HEK293 (cell line): Measurements from ENCODE around the gene CFAP221.

Experiments used
- CTCF ChIA-PET: fragments of 350-600 bp; formaldehyde crosslinking; extraction: SDS; loops from one replicate; lab custom pipeline; 2021; ENCODE audit warnings: antibody characterized with exemption; lab: Yijun Ruan, JAX
- POLR2A ChIA-PET: fragments of 300-600 bp; formaldehyde crosslinking; extraction: SDS; loops from one replicate; lab custom pipeline; 2020; ENCODE audit warnings: antibody characterized with exemption, inconsistent platforms; lab: Yijun Ruan, JAX
- H3K27ac ChIP-seq: fragments of 200-500 bp; sonication (Bioruptor generic); 2 replicates; pipeline ENCODE4 v1.5.1; 2014; ENCODE audit warnings: low read depth, low read length, control low read depth, inconsistent platforms; ENCODE audit errors: extremely low read depth
- H3K36me3 ChIP-seq, 2 experiments: fragments of 200-500 bp in 1 of 2; sonication (Bioruptor generic) in 1 of 2; 1 replicate in 1 of 2; 2 replicates in 1 of 2; pipeline ENCODE4 v1.5.1; 2014 to 2017; ENCODE audit warnings: inconsistent platforms in 2 of 2, low read length in 2 of 2; ENCODE audit not compliant: control insufficient read depth in 2 of 2, insufficient read depth in 1 of 2
- H3K4me1 ChIP-seq: fragments of 200-500 bp; sonication (Bioruptor generic); 2 replicates; pipeline ENCODE4 v1.5.1; 2014; ENCODE audit warnings: mild to moderate bottlenecking, low read length, inconsistent platforms; ENCODE audit not compliant: control insufficient read depth, insufficient read depth
- H3K4me3 ChIP-seq: 2 replicates; pipeline ENCODE4 v1.5.1; 2011; ENCODE audit warnings: low read depth, mild to moderate bottlenecking, control low read depth, low read length, moderate library complexity
- H3K9me3 ChIP-seq: fragments of 200-500 bp; sonication (Bioruptor generic); 2 replicates; pipeline ENCODE4 v1.5.1; 2014; ENCODE audit warnings: low read depth, low read length, inconsistent platforms; ENCODE audit not compliant: control insufficient read depth, insufficient read depth
- EGR2 ChIP-seq: fragments of 450-650 bp; formaldehyde crosslinking; IDR thresholded peaks from 2 replicates; pipeline ENCODE4 v1.5.1; 2016; ENCODE audit warnings: low read depth, missing biosample characterization, missing genetic modification characterization
- GLIS1 ChIP-seq: fragments of 450-650 bp; formaldehyde crosslinking; IDR thresholded peaks from 2 replicates; pipeline ENCODE4 v1.5.1; 2016; ENCODE audit warnings: missing biosample characterization, missing genetic modification characterization
- GLIS2 ChIP-seq: fragments of 450-650 bp; formaldehyde crosslinking; IDR thresholded peaks from 2 replicates; pipeline ENCODE4 v1.5.1; 2016; ENCODE audit warnings: missing biosample characterization, missing genetic modification characterization
- WT1 ChIP-seq: fragments of 450-650 bp; formaldehyde crosslinking; IDR thresholded peaks from 2 replicates; pipeline ENCODE4 v1.5.1; 2016; ENCODE audit warnings: missing biosample characterization, missing genetic modification characterization
- ZFP3 ChIP-seq: fragments of 450-650 bp; formaldehyde crosslinking; IDR thresholded peaks from 2 replicates; pipeline ENCODE4 v1.5.1; 2016; ENCODE audit warnings: low read depth, missing biosample characterization, missing genetic modification characterization
- ZFP41 ChIP-seq: fragments of 450-650 bp; formaldehyde crosslinking; IDR thresholded peaks from 2 replicates; pipeline ENCODE4 v1.5.1; 2016; ENCODE audit warnings: missing biosample characterization, missing genetic modification characterization, borderline replicate concordance
- ZIC2 ChIP-seq: fragments of 450-650 bp; formaldehyde crosslinking; IDR thresholded peaks from 2 replicates; pipeline ENCODE4 v1.5.1; 2016; ENCODE audit warnings: missing biosample characterization, missing genetic modification characterization
- ZNF112 ChIP-seq: fragments of 450-650 bp; formaldehyde crosslinking; IDR thresholded peaks from 2 replicates; pipeline ENCODE4 v1.5.0; 2017; ENCODE audit warnings: missing biosample characterization, missing genetic modification characterization
- ZNF335 ChIP-seq: fragments of 450-650 bp; formaldehyde crosslinking; conservative IDR thresholded peaks from 2 replicates; pipeline ENCODE4 v1.5.1; 2016; ENCODE audit warnings: missing biosample characterization, missing genetic modification characterization
- ZNF629 ChIP-seq: fragments of 450-650 bp; formaldehyde crosslinking; IDR thresholded peaks from 2 replicates; pipeline ENCODE4 v1.5.1; 2017; ENCODE audit warnings: missing biosample characterization, missing genetic modification characterization
- TF ChIP-seq, protein P1 (sequence below): fragments of 450-650 bp; formaldehyde crosslinking; IDR thresholded peaks from 2 replicates; pipeline ENCODE4 v1.5.1; 2016; ENCODE audit warnings: missing biosample characterization, missing genetic modification characterization
- TF ChIP-seq, protein P2 (sequence below): fragments of 450-650 bp; formaldehyde crosslinking; IDR thresholded peaks from 2 replicates; pipeline ENCODE4 v1.5.1; 2016; ENCODE audit warnings: missing biosample characterization, missing genetic modification characterization
- TF ChIP-seq, protein P3 (sequence below): fragments of 450-650 bp; formaldehyde crosslinking; IDR thresholded peaks from 2 replicates; pipeline ENCODE4 v1.5.1; 2017; ENCODE audit warnings: missing biosample characterization, missing genetic modification characterization
- TF ChIP-seq, protein P4 (sequence below): fragments of 450-650 bp; formaldehyde crosslinking; IDR thresholded peaks from 2 replicates; pipeline ENCODE4 v1.5.1; 2017; ENCODE audit warnings: missing biosample characterization, missing genetic modification characterization
- TF ChIP-seq, protein P5 (sequence below): fragments of 450-650 bp; formaldehyde crosslinking; IDR thresholded peaks from 2 replicates; pipeline ENCODE4 v1.5.1; 2016; ENCODE audit warnings: missing biosample characterization, missing genetic modification characterization, borderline replicate concordance
- TF ChIP-seq, protein P6 (sequence below): fragments of 450-650 bp; formaldehyde crosslinking; IDR thresholded peaks from 2 replicates; pipeline ENCODE4 v1.5.1; 2017; ENCODE audit warnings: missing biosample characterization, missing genetic modification characterization
- TF ChIP-seq, protein P7 (sequence below): fragments of 450-650 bp; formaldehyde crosslinking; IDR thresholded peaks from 2 replicates; pipeline ENCODE4; 2016; ENCODE audit warnings: missing biosample characterization, missing genetic modification characterization

Gene CFAP221

DNA sequence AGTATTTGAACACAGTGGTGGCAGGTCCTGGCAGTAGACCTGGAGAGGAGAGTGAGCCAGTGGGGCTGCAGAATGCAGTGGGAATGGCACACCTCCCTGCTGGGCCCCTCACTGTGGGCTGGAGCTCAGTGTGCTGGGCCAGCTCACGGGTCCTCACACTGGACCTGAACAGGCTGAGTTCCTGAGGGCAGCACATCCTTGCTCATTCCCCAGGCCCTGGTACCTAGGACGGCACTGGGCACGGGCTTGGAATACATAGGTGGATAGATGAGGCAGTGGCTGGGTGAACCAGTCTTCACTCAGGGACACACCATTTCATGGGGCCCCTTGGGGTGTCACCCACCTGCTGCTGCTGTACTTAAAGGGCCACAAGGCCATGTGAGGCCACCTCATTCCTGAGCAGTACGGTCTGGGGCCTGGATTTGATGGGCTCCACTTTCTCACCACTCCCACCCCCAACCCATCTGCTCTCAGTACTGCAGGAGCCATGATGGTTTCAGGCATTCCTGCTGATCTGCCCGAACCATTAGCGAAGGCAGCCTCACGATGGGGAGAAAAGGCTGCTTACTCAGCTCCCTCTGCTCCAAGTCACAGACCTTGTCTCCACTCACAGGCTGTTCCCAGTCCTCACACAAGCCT is 138.9 kb downstream of the CFAP221 start:
- ChIA-PET POLR2A (no interaction called here), CTCF (interaction anchor here (1.2 to 1.9 kb wide), 2 partner anchors 20 to 492 kb away, joined by 5 read pairs; no protein-coding TSS in a partner anchor)
- no peaks in the 10 kb centered on the region for H3K9me3 ChIP-seq
- TF ChIP-seq ZNF335 (0 out of 2 replicates have a peak, but pooled peaks have one; percentile 17), ZNF112 (tag by site-specific recombination) (no peak), ZIC2 (tag by site-specific recombination) (peak; percentile 36), ZFP3 (tag by site-specific recombination) (no peak)
- TF ChIP-seq, protein P1, sequence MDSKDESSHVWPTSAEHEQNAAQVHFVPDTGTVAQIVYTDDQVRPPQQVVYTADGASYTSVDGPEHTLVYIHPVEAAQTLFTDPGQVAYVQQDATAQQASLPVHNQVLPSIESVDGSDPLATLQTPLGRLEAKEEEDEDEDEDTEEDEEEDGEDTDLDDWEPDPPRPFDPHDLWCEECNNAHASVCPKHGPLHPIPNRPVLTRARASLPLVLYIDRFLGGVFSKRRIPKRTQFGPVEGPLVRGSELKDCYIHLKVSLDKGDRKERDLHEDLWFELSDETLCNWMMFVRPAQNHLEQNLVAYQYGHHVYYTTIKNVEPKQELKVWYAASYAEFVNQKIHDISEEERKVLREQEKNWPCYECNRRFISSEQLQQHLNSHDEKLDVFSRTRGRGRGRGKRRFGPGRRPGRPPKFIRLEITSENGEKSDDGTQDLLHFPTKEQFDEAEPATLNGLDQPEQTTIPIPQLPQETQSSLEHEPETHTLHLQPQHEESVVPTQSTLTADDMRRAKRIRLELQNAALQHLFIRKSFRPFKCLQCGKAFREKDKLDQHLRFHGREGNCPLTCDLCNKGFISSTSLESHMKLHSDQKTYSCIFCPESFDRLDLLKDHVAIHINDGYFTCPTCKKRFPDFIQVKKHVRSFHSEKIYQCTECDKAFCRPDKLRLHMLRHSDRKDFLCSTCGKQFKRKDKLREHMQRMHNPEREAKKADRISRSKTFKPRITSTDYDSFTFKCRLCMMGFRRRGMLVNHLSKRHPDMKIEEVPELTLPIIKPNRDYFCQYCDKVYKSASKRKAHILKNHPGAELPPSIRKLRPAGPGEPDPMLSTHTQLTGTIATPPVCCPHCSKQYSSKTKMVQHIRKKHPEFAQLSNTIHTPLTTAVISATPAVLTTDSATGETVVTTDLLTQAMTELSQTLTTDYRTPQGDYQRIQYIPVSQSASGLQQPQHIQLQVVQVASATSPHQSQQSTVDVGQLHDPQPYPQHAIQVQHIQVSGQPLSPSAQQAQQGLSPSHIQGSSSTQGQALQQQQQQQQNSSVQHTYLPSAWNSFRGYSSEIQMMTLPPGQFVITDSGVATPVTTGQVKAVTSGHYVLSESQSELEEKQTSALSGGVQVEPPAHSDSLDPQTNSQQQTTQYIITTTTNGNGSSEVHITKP: peak; percentile 15; the same call in 1 of the 2 replicates
- H3K4me1 ChIP-seq: peaks cover 5% of the 10 kb centered on the region
- no peak overlapping the region for H3K27ac ChIP-seq
- peaks cover 3 to 25% of the 10 kb centered on the region in 2 experiments; a peak in 2 of 3 replicates for H3K36me3 ChIP-seq
- no peak overlapping the region for H3K4me3 ChIP-seq

DNA sequence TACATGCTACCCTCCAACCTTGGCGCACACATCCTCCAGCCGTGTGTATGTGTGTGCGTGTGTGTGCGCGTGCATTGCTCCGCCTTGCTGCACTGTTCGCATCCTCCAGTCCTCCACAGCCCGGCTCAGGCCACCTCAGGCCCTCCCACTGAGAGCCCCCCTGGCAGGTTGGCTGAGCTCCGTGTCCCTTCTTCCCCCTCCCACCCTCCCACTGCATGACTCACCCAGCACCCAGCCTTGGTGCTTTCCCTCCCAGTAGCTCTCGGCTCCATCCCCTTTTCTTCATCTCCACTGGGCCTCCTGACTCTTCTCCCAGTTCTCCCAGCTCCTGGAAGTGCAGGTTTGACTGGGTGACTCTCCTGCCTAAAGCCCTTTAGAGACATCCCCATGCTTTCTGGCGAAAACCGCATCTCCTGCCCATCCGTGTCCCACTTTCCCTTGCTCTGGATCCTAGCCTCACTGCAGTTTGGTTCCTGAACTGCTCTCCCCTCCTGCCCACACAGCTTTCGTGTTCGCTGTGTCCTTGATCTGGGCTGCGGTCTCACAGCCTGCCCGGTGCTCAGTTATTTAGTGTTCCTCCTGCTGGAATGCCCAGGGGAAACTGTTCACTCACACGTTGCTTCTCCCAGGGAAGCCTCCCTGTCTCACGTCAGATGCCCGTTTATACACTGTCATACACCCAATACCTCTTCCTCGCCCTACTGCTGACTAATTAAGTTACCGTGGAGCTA is 139.6 kb downstream of the CFAP221 start:
- peaks cover 4% of the 10 kb centered on the region for H3K4me1 ChIP-seq
- peaks cover 3 to 25% of the 10 kb centered on the region in 2 experiments; a peak in 2 of 3 replicates for H3K36me3 ChIP-seq
- H3K9me3 ChIP-seq: no peaks in the 10 kb centered on the region
- H3K4me3 ChIP-seq: no peak overlapping the region
- ChIA-PET CTCF (interaction anchor here (0.7 to 1.9 kb wide), 4 partner anchors 12 to 493 kb away, joined by 3 to 5 read pairs (median 4); no protein-coding TSS in a partner anchor), POLR2A (interaction anchor here (0.6 to 0.7 kb wide), 2 partner anchors 79 to 533 kb away, joined by 3 to 4 read pairs; no protein-coding TSS in a partner anchor)
- no peak overlapping the region for H3K27ac ChIP-seq
- TF ChIP-seq ZFP41 (tag by site-specific recombination) (no peak), GLIS2 (tag by site-specific recombination) (peak; percentile 62), GLIS1 (peak; percentile 85), ZNF629 (tag by site-specific recombination) (no peak), EGR2 (tag by site-specific recombination) (no peak), WT1 (no peak)
- TF ChIP-seq, protein P2, sequence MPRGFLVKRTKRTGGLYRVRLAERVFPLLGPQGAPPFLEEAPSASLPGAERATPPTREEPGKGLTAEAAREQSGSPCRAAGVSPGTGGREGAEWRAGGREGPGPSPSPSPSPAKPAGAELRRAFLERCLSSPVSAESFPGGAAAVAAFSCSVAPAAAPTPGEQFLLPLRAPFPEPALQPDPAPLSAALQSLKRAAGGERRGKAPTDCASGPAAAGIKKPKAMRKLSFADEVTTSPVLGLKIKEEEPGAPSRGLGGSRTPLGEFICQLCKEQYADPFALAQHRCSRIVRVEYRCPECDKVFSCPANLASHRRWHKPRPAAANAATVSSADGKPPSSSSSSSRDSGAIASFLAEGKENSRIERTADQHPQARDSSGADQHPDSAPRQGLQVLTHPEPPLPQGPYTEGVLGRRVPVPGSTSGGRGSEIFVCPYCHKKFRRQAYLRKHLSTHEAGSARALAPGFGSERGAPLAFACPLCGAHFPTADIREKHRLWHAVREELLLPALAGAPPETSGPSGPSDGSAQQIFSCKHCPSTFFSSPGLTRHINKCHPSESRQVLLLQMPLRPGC (tag by site-specific recombination): no peak
- TF ChIP-seq, protein P3, sequence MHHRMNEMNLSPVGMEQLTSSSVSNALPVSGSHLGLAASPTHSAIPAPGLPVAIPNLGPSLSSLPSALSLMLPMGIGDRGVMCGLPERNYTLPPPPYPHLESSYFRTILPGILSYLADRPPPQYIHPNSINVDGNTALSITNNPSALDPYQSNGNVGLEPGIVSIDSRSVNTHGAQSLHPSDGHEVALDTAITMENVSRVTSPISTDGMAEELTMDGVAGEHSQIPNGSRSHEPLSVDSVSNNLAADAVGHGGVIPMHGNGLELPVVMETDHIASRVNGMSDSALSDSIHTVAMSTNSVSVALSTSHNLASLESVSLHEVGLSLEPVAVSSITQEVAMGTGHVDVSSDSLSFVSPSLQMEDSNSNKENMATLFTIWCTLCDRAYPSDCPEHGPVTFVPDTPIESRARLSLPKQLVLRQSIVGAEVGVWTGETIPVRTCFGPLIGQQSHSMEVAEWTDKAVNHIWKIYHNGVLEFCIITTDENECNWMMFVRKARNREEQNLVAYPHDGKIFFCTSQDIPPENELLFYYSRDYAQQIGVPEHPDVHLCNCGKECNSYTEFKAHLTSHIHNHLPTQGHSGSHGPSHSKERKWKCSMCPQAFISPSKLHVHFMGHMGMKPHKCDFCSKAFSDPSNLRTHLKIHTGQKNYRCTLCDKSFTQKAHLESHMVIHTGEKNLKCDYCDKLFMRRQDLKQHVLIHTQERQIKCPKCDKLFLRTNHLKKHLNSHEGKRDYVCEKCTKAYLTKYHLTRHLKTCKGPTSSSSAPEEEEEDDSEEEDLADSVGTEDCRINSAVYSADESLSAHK: no peak
- TF ChIP-seq, protein P4, sequence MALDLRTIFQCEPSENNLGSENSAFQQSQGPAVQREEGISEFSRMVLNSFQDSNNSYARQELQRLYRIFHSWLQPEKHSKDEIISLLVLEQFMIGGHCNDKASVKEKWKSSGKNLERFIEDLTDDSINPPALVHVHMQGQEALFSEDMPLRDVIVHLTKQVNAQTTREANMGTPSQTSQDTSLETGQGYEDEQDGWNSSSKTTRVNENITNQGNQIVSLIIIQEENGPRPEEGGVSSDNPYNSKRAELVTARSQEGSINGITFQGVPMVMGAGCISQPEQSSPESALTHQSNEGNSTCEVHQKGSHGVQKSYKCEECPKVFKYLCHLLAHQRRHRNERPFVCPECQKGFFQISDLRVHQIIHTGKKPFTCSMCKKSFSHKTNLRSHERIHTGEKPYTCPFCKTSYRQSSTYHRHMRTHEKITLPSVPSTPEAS: no peak
- TF ChIP-seq, protein P5, sequence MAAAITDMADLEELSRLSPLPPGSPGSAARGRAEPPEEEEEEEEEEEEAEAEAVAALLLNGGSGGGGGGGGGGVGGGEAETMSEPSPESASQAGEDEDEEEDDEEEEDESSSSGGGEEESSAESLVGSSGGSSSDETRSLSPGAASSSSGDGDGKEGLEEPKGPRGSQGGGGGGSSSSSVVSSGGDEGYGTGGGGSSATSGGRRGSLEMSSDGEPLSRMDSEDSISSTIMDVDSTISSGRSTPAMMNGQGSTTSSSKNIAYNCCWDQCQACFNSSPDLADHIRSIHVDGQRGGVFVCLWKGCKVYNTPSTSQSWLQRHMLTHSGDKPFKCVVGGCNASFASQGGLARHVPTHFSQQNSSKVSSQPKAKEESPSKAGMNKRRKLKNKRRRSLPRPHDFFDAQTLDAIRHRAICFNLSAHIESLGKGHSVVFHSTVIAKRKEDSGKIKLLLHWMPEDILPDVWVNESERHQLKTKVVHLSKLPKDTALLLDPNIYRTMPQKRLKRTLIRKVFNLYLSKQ (tag by site-specific recombination): no peak
- TF ChIP-seq, protein P6, sequence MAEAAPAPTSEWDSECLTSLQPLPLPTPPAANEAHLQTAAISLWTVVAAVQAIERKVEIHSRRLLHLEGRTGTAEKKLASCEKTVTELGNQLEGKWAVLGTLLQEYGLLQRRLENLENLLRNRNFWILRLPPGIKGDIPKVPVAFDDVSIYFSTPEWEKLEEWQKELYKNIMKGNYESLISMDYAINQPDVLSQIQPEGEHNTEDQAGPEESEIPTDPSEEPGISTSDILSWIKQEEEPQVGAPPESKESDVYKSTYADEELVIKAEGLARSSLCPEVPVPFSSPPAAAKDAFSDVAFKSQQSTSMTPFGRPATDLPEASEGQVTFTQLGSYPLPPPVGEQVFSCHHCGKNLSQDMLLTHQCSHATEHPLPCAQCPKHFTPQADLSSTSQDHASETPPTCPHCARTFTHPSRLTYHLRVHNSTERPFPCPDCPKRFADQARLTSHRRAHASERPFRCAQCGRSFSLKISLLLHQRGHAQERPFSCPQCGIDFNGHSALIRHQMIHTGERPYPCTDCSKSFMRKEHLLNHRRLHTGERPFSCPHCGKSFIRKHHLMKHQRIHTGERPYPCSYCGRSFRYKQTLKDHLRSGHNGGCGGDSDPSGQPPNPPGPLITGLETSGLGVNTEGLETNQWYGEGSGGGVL (tag by site-specific recombination): peak; percentile 50
- TF ChIP-seq, protein P7, sequence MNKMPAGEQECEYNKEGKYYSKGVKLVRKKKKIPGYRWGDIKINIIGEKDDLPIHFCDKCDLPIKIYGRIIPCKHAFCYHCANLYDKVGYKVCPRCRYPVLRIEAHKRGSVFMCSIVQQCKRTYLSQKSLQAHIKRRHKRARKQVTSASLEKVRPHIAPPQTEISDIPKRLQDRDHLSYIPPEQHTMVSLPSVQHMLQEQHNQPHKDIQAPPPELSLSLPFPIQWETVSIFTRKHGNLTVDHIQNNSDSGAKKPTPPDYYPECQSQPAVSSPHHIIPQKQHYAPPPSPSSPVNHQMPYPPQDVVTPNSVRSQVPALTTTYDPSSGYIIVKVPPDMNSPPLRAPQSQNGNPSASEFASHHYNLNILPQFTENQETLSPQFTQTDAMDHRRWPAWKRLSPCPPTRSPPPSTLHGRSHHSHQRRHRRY (tag by site-specific recombination): no peak
